Suprapubic skin (tissue), 4 donors: ENCODE data around the gene THAP10. TPM values are rescaled to one million over a fixed set of nuclear protein-coding genes. Genes with fewer than 3 reads are reported as not detected.

Experiments used
- DNase-seq, 2 donors: peaks; one replicate each; pipeline ENCODE4 v3.0.0-alpha.2; 2019; ENCODE audit warnings: low spot score in 2 of 2
- H3K27ac ChIP-seq: fragments of 200-600 bp; sonication (generic); one replicate; pipeline ENCODE4 v1.5.1; 2019
- H3K27me3 ChIP-seq: fragments of 200-600 bp; sonication (generic); one replicate; pipeline ENCODE4 v1.5.1; 2019
- H3K36me3 ChIP-seq: fragments of 200-600 bp; sonication (generic); one replicate; pipeline ENCODE4 v1.5.1; 2019
- H3K4me1 ChIP-seq: fragments of 200-600 bp; sonication (generic); one replicate; pipeline ENCODE4 v1.5.1; 2019
- H3K4me3 ChIP-seq: fragments of 200-600 bp; sonication (generic); one replicate; pipeline ENCODE4 v1.5.1; 2019; ENCODE audit warnings: mild to moderate bottlenecking
- H3K9me3 ChIP-seq: fragments of 200-600 bp; sonication (generic); one replicate; pipeline ENCODE4 v1.5.1; 2019
- CTCF ChIP-seq, 2 donors: fragments of 200-600 bp in 1 of 2; fragments of 450-650 bp in 1 of 2; sonication (generic) in 1 of 2; IDR thresholded peaks; one replicate each; pipeline ENCODE4 v1.5.1; 2016 to 2019; ENCODE audit warnings: antibody characterized with exemption in 2 of 2, mild to moderate bottlenecking in 1 of 2, moderate library complexity in 1 of 2
- EP300 ChIP-seq: sonication (generic); formaldehyde crosslinking; IDR thresholded peaks from one replicate; pipeline ENCODE4 v1.6.1; 2017; ENCODE audit warnings: antibody characterized with exemption
- POLR2A ChIP-seq, 2 donors: fragments of 450-650 bp; IDR thresholded peaks; one replicate each; pipeline ENCODE4 v1.6.1; 2017; ENCODE audit warnings: antibody characterized with exemption in 2 of 2, mild to moderate bottlenecking in 2 of 2, moderate library complexity in 2 of 2
- POLR2AphosphoS5 ChIP-seq, 3 donors: sonication (generic); formaldehyde crosslinking; IDR thresholded peaks; one replicate each; pipeline ENCODE4 v1.6.1; 2017; ENCODE audit warnings: antibody characterized with exemption in 3 of 3
- WGBS: methylation state at CpG from one replicate; pipeline ENCODE4 v1.1.5; 2018; 5-methylcytosine and 5-hydroxymethylcytosine counted together
- total RNA-seq, 4 donors: library from RNA; depleted of rRNA; stranded (reverse); fragments of >200 nt; gene quantifications; one replicate each; pipeline ENCODE4 v1.1.0, GENCODE V29; 2016

Gene THAP10
- total RNA-seq, 4 donors from 2014 or later: 0.87 to 2.7 (median 1.2) TPM

DNA sequence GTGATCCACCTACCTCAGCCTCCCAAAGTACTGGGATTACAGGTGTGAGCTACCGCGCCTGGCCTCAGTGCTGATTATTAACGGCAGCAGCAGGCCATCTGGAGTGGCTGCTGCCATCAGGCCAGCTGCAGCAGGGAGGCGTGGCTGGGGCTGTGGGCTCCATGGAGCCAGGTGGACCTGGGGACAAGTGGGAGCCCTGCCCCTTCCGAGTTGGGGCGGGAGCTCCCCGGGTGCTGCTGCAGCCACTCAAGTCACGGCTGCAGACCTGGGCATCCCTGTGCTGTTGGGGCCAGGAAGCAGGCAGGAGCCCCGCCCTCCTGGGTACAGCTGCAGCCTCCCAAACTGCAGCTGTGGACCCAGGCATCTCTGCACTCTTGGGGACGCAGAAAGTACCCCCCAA, 24.3 kb upstream of the THAP10 start:
- Histone ChIP-seq H3K27me3 (no peaks in the 10 kb centered on the region), H3K27ac (no peak overlapping the region), H3K9me3 (no peaks in the 10 kb centered on the region), H3K4me3 (no peak overlapping the region), H3K4me1 (no peaks in the 10 kb centered on the region), H3K36me3 (no peaks in the 10 kb centered on the region)
- DNase-seq: no peak
- 93% methylated on average over 6 of the region's 10 CpGs for WGBS
- TF ChIP-seq EP300 (no peak), POLR2AphosphoS5 (IDR thresholded peaks at IDR 0.05) (no peak), CTCF (IDR thresholded peaks at IDR 0.05) (no peak), POLR2A (IDR thresholded peaks at IDR 0.05) (no peak)

DNA sequence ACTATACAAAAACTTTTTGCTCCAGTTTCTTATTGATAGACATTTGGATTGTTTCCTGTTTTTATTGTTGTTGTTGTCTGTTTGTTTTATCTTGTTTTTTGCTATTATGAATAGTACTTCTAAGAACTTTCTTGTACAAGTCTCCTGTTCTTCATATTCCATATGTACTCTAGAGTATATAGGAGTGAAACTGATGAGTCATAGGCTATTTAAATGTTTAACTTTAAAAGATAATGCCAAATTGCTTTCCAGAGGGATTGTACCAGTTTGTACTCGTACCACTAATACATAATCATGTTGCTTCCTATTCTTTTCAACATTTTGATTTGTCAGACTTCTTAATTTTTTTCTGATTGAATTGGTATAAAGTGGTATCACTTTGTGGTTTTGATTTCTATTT, 20.0 kb upstream of the THAP10 start:
- DNase-seq: no peak
- no peaks in the 10 kb centered on the region for H3K4me1 ChIP-seq
- H3K36me3 ChIP-seq: peaks cover 4% of the 10 kb centered on the region
- H3K27ac ChIP-seq: no peak overlapping the region
- TF ChIP-seq EP300: no peak
- no peak for TF ChIP-seq POLR2A (IDR thresholded peaks at IDR 0.05)
- no peak for TF ChIP-seq POLR2AphosphoS5 (IDR thresholded peaks at IDR 0.05)
- TF ChIP-seq CTCF (IDR thresholded peaks at IDR 0.05): no peak
- H3K27me3 ChIP-seq: no peaks in the 10 kb centered on the region
- 51% methylated on average over 1 of the region's 1 CpG for WGBS
- H3K9me3 ChIP-seq: peaks cover 11% of the 10 kb centered on the region
- H3K4me3 ChIP-seq: no peak overlapping the region

GRCh38 chr15:70910958-70911357, 18.7 kb upstream of the THAP10 start:
- TF ChIP-seq POLR2A (IDR thresholded peaks at IDR 0.05): no peak
- no peak for TF ChIP-seq CTCF (IDR thresholded peaks at IDR 0.05)
- no peak for TF ChIP-seq EP300
- no peak for TF ChIP-seq POLR2AphosphoS5 (IDR thresholded peaks at IDR 0.05)
- H3K27ac ChIP-seq: no peak overlapping the region
- no peaks in the 10 kb centered on the region for H3K27me3 ChIP-seq
- H3K36me3 ChIP-seq: peaks cover 8% of the 10 kb centered on the region
- H3K9me3 ChIP-seq: peaks cover 11% of the 10 kb centered on the region
- WGBS: 89% methylated on average over 1 of the region's 1 CpG
- no peaks in the 10 kb centered on the region for H3K4me1 ChIP-seq
- DNase-seq: no peak
- H3K4me3 ChIP-seq: no peak overlapping the region

DNA sequence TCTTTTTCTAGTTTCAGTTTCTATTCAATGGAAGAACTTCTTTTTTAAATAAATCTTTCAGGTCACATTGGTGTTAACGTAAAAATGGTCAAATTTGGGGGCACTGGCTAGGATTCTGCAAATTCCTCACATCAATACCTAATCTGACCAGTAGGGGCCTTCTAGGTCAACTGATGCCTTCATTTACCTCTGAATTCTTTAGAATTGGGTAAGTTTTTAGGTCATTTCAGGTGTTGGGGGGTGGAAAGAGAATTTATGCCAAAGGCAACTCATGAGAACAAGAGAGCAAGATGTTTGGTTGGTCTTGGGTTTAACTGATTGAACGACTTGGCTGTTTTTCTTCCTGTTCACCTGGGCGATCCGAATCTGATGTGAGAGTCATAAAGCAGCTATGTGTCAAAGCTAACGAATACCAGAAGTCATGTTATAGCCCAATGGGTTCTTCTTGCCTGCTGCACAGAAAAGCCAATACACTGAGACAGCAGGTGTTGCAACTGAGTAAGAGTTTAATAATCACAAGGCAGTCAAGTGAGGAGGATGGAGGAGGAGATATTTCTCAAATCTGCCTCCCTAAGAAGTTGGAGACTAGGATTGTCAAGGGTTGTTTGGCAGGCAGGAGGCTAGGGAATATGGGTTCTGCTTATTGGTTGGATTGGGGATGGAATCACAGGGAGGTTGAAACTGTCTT, 15.7 kb upstream of the THAP10 start:
- 93% methylated on average over 5 of the region's 5 CpGs for WGBS
- Histone ChIP-seq H3K27ac (no peak overlapping the region), H3K4me3 (no peak overlapping the region), H3K9me3 (peaks cover 11% of the 10 kb centered on the region), H3K36me3 (peaks cover 11% of the 10 kb centered on the region), H3K4me1 (no peaks in the 10 kb centered on the region), H3K27me3 (no peaks in the 10 kb centered on the region)
- DNase-seq: no peak
- no peak for TF ChIP-seq POLR2AphosphoS5 (IDR thresholded peaks at IDR 0.05)
- no peak for TF ChIP-seq POLR2A (IDR thresholded peaks at IDR 0.05)
- TF ChIP-seq EP300: no peak
- TF ChIP-seq CTCF (IDR thresholded peaks at IDR 0.05): no peak

DNA sequence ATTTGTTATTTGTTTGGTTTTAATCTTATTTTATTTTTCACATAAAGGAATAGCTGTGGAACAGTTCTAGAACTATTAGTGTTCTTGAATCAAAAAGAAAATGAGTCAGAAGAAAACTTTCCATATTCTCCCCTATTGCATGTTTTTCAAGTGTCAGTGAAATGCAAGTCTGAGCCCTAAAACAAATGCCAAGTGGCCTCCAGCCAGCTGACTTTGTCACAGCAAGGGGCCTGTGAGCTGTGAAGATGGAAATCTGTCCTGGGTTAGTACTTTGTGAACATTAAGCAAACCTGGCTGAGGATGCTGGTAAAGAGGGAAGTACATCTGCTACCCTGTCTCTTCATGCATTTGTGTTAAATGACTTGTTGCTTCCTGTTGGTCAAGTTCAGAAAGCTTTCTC, 14.6 kb upstream of the THAP10 start:
- H3K36me3 ChIP-seq: peaks cover 11% of the 10 kb centered on the region
- no peaks in the 10 kb centered on the region for H3K27me3 ChIP-seq
- no peak for DNase-seq
- H3K4me1 ChIP-seq: no peaks in the 10 kb centered on the region
- no peak overlapping the region for H3K4me3 ChIP-seq
- TF ChIP-seq POLR2AphosphoS5 (IDR thresholded peaks at IDR 0.05): no peak
- no peak for TF ChIP-seq CTCF (IDR thresholded peaks at IDR 0.05)
- TF ChIP-seq POLR2A (IDR thresholded peaks at IDR 0.05): no peak
- no peak for TF ChIP-seq EP300
- no peak overlapping the region for H3K27ac ChIP-seq
- H3K9me3 ChIP-seq: peaks cover 11% of the 10 kb centered on the region
